Adipocyte (in vitro differentiated cells): Measurements from ENCODE around the gene IVD.

Experiments used
- DNase-seq: peaks from one replicate; pipeline ENCODE4 v3.0.0-alpha.2; 2015; ENCODE audit warnings: low read depth
- H3K27me3 ChIP-seq: replicated peaks from 2 replicates; pipeline ENCODE4 v1.7.0; 2013; ENCODE audit warnings: mild to moderate bottlenecking, low read length, moderate library complexity; ENCODE audit not compliant: control insufficient read depth, insufficient read depth
- H3K36me3 ChIP-seq: 2 replicates; pipeline ENCODE4 v1.7.0; 2013; ENCODE audit warnings: low read length, mild to moderate bottlenecking, moderate library complexity; ENCODE audit not compliant: control insufficient read depth, insufficient read depth, severe bottlenecking
- H3K4me1 ChIP-seq: 2 replicates; pipeline ENCODE4 v1.7.0; 2013; ENCODE audit warnings: mild to moderate bottlenecking, low read length, moderate library complexity; ENCODE audit not compliant: control insufficient read depth, insufficient read depth
- H3K4me3 ChIP-seq: 2 replicates; pipeline ENCODE4 v1.7.0; 2013; ENCODE audit warnings: mild to moderate bottlenecking, low read length, moderate library complexity
- H3K9ac ChIP-seq: 2 replicates; pipeline ENCODE4 v1.7.0; 2013; ENCODE audit warnings: mild to moderate bottlenecking, low read length, moderate library complexity
- H3K9me3 ChIP-seq: 2 replicates; pipeline ENCODE4 v1.7.0; 2013; ENCODE audit warnings: mild to moderate bottlenecking, low read length, moderate library complexity; ENCODE audit not compliant: control insufficient read depth

IVD gene

GRCh38 chr15:40420071-40420713 is 14.6 kb downstream of the IVD start:
- no peak overlapping the region for H3K9ac ChIP-seq
- no peak overlapping the region for H3K4me3 ChIP-seq
- H3K4me1 ChIP-seq, result peaks cover 18% of the 10 kb centered on the region
- peaks cover 32% of the 10 kb centered on the region for H3K36me3 ChIP-seq
- no peaks in the 10 kb centered on the region for H3K9me3 ChIP-seq
- no peaks in the 10 kb centered on the region for H3K27me3 ChIP-seq
- DNase-seq, result no peak

GRCh38 chr15:40420793-40421192 is 15.2 kb downstream of the IVD start:
- H3K4me1 ChIP-seq, result peaks cover 18% of the 10 kb centered on the region
- no peak for DNase-seq
- no peak overlapping the region for H3K9ac ChIP-seq
- no peak overlapping the region for H3K4me3 ChIP-seq
- no peaks in the 10 kb centered on the region for H3K9me3 ChIP-seq
- peaks cover 26% of the 10 kb centered on the region for H3K36me3 ChIP-seq
- H3K27me3 ChIP-seq, result no peaks in the 10 kb centered on the region

GRCh38 chr15:40421246-40422157 is 15.9 kb downstream of the IVD start:
- no peaks in the 10 kb centered on the region for H3K9me3 ChIP-seq
- DNase-seq, result peak; percentile 86
- H3K4me1 ChIP-seq, result peaks cover 18% of the 10 kb centered on the region
- H3K9ac ChIP-seq, result peak overlapping the region; percentile 53
- peaks cover 18% of the 10 kb centered on the region for H3K36me3 ChIP-seq
- H3K4me3 ChIP-seq, result peak overlapping the region; percentile 29
- no peaks in the 10 kb centered on the region for H3K27me3 ChIP-seq

- peaks cover 18% of the 10 kb centered on the region for H3K4me1 ChIP-seq
- DNase-seq, result no peak
- no peaks in the 10 kb centered on the region for H3K9me3 ChIP-seq
- no peaks in the 10 kb centered on the region for H3K36me3 ChIP-seq
- H3K9ac ChIP-seq, result no peak overlapping the region
- no peak overlapping the region for H3K4me3 ChIP-seq
- no peaks in the 10 kb centered on the region for H3K27me3 ChIP-seq
Measured at GRCh38 chr15:40424483-40425115, 19.0 kb downstream of the IVD start.

- peaks cover 21% of the 10 kb centered on the region for H3K4me1 ChIP-seq
- H3K9me3 ChIP-seq, result no peaks in the 10 kb centered on the region
- no peak overlapping the region for H3K9ac ChIP-seq
- no peaks in the 10 kb centered on the region for H3K27me3 ChIP-seq
- DNase-seq, result no peak
- H3K36me3 ChIP-seq, result no peaks in the 10 kb centered on the region
- H3K4me3 ChIP-seq, result no peak overlapping the region
Measured at GRCh38 chr15:40425681-40426080, 20.1 kb downstream of the IVD start.

- DNase-seq, result no peak
- Histone ChIP-seq H3K9ac (no peak overlapping the region), H3K27me3 (no peaks in the 10 kb centered on the region), H3K4me1 (peaks cover 11% of the 10 kb centered on the region), H3K9me3 (no peaks in the 10 kb centered on the region), H3K36me3 (no peaks in the 10 kb centered on the region), H3K4me3 (no peak overlapping the region)
Measured at GRCh38 chr15:40427188-40427587, 21.6 kb downstream of the IVD start.

- no peak overlapping the region for H3K4me3 ChIP-seq
- no peaks in the 10 kb centered on the region for H3K27me3 ChIP-seq
- H3K9me3 ChIP-seq, result no peaks in the 10 kb centered on the region
- H3K36me3 ChIP-seq, result no peaks in the 10 kb centered on the region
- DNase-seq, result no peak
- H3K4me1 ChIP-seq, result peaks cover 11% of the 10 kb centered on the region
- no peak overlapping the region for H3K9ac ChIP-seq
Measured at GRCh38 chr15:40428185-40428584, 22.6 kb downstream of the IVD start.

GRCh38 chr15:40429068-40429710 is 23.6 kb downstream of the IVD start:
- no peaks in the 10 kb centered on the region for H3K27me3 ChIP-seq
- H3K9me3 ChIP-seq, result no peaks in the 10 kb centered on the region
- no peak for DNase-seq
- no peak overlapping the region for H3K9ac ChIP-seq
- H3K4me1 ChIP-seq, result peaks cover 11% of the 10 kb centered on the region
- H3K4me3 ChIP-seq, result no peak overlapping the region
- H3K36me3 ChIP-seq, result no peaks in the 10 kb centered on the region

- H3K9me3 ChIP-seq, result no peaks in the 10 kb centered on the region
- peak; percentile 24 for DNase-seq
- no peaks in the 10 kb centered on the region for H3K27me3 ChIP-seq
- no peak overlapping the region for H3K9ac ChIP-seq
- H3K4me3 ChIP-seq, result peak overlapping the region; percentile 24
- H3K4me1 ChIP-seq, result peaks cover 11% of the 10 kb centered on the region
- no peaks in the 10 kb centered on the region for H3K36me3 ChIP-seq
Measured at GRCh38 chr15:40430271-40430805, 24.7 kb downstream of the IVD start.

GRCh38 chr15:40435023-40435709 is 29.6 kb downstream of the IVD start:
- Histone ChIP-seq H3K4me1 (peaks cover 27% of the 10 kb centered on the region), H3K9me3 (no peaks in the 10 kb centered on the region), H3K9ac (no peak overlapping the region), H3K27me3 (peaks cover 29% of the 10 kb centered on the region), H3K4me3 (no peak overlapping the region), H3K36me3 (no peaks in the 10 kb centered on the region)
- no peak for DNase-seq
